HEK293T (cell line): ENCODE measurements around the gene ADNP2.

Experiments used
- CTBP1 ChIP-seq: fragments of 450-650 bp; IDR thresholded peaks from 2 replicates; pipeline ENCODE4 v1.6.1; 2016; ENCODE audit warnings: borderline replicate concordance
- NFRKB ChIP-seq: fragments of 450-650 bp; IDR thresholded peaks from 2 replicates; pipeline ENCODE4 v1.6.1; 2016; ENCODE audit warnings: mild to moderate bottlenecking, moderate library complexity
- SP1 ChIP-seq: fragments of 450-650 bp; IDR thresholded peaks from 2 replicates; pipeline ENCODE4 v1.6.1; 2017
- SUZ12 ChIP-seq: fragments of 450-650 bp; IDR thresholded peaks from 2 replicates; pipeline ENCODE4 v1.6.1; 2016; ENCODE audit warnings: mild to moderate bottlenecking
- TARDBP ChIP-seq: fragments of 450-650 bp; IDR thresholded peaks from 2 replicates; pipeline ENCODE4 v1.6.1; 2016

GRCh38 chr18:80170395-80171053 lies 61.5 kb downstream of the ADNP2 start:
- TF ChIP-seq TARDBP = no peak
- no peak for TF ChIP-seq SP1
- TF ChIP-seq SUZ12 = no peak
- no peak for TF ChIP-seq CTBP1
- no peak for TF ChIP-seq NFRKB
